AG09319 (cell line): ENCODE results near the gene IGF2BP1.
"Not testable (repeated sequence)": the region's sequence is repeated elsewhere in the genome, so short reads cannot be mapped to it uniquely, and the experiment has no call there.

Experiments
- DNase-seq: peaks from one replicate; pipeline ENCODE4 v3.0.0-alpha.2; 2010; ENCODE audit warnings: low read depth; ENCODE audit errors: extremely low read depth
- CTCF ChIP-seq: IDR thresholded peaks from 2 replicates; pipeline ENCODE4 v1.5.1; 2011; ENCODE audit warnings: low read depth, mild to moderate bottlenecking, inconsistent platforms, low read length, moderate library complexity

The IGF2BP1 gene

GRCh38 chr17:49086649-49087048 lies 89.5 kb downstream of the IGF2BP1 start:
- no peak for DNase-seq
- TF ChIP-seq CTCF, result no peak

- TF ChIP-seq CTCF, result no peak
- no peak for DNase-seq
Measured at GRCh38 chr17:49089094-49089493, 91.9 kb downstream of the IGF2BP1 start.

- DNase-seq, result no peak
- TF ChIP-seq CTCF, result no peak
Measured at GRCh38 chr17:49090878-49091594, 93.9 kb downstream of the IGF2BP1 start.

- no peak for TF ChIP-seq CTCF
- no peak for DNase-seq
Measured at GRCh38 chr17:49093131-49093530, 95.9 kb downstream of the IGF2BP1 start.

- no peak for DNase-seq
- TF ChIP-seq CTCF, result no peak
Measured at GRCh38 chr17:49100601-49101000, 103.4 kb downstream of the IGF2BP1 start.

- TF ChIP-seq CTCF, result no peak
- DNase-seq, result no peak
Measured at GRCh38 chr17:49101054-49101534, 103.9 kb downstream of the IGF2BP1 start.

- not testable (repeated sequence) for DNase-seq
Measured at GRCh38 chr17:49103360-49103759, 106.2 kb downstream of the IGF2BP1 start.
